GM21786 (cell line): ENCODE measurements around the gene BID.

ENCODE experiments used
- ATAC-seq: cut with Tn5 transposase; IDR thresholded peaks from one replicate; pipeline ENCODE4 v1.9.1; 2021; ENCODE audit not compliant: unreplicated experiment

The BID gene

GRCh38 chr22:17739196-17739975, 34.9 kb downstream of the BID start:
- no peak for ATAC-seq

DNA sequence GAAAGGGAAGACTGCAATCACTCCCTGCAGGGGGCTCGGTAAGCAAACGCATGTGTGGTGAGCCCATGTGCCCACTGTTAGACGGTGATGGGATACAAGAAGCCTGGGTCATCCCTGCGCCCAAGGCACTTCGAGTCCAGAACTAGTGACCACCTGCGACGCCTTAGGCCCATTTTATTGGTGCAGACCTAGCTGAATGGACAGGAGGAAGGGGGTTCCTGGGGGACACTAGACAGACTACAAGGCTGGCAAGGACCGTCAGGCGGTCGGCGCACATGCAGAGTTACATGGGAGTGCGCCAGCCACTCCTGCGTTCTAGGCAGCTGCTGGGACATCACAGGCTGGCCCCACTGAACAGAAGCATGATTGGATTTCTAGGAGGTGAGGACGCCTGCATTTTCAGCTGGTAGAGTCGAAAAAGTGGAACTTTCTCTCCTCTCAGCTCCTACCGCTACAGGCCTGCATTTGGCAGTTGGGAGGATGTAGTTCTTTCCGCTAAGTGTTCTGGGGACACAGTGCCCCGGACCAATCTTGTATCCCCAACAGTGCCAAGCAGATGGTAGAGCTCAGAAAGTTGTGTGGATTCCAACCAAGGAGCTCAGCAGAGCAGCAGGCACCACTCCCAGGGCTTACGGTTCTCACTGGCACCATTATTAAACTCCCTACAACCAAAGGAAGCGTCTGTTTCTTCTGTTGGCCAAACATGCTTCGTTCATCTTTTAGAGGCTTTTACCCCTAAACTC, 35.7 kb downstream of the BID start:
- ATAC-seq = no peak

- ATAC-seq = no peak
Measured at GRCh38 chr22:17734187-17734586, 40.1 kb downstream of the BID start.

DNA sequence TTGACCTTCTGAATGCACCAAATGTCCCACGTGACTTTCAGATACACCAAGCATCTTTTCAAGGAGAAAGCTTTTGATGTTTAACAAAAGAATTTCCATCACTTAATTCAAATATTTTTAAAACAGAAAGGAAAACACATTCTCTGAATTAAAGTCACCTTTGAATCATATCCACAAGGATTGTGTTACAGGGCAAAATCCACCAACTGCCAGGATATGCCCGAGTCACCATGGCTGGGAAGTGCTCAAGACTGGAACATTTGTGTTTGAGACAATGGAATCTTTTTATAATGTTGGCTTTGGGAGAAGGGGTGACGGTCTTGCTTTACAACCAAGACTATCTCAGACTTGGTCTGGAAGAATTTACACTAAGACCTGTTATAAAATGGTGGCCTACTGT, 40.8 kb downstream of the BID start:
- no peak for ATAC-seq

DNA sequence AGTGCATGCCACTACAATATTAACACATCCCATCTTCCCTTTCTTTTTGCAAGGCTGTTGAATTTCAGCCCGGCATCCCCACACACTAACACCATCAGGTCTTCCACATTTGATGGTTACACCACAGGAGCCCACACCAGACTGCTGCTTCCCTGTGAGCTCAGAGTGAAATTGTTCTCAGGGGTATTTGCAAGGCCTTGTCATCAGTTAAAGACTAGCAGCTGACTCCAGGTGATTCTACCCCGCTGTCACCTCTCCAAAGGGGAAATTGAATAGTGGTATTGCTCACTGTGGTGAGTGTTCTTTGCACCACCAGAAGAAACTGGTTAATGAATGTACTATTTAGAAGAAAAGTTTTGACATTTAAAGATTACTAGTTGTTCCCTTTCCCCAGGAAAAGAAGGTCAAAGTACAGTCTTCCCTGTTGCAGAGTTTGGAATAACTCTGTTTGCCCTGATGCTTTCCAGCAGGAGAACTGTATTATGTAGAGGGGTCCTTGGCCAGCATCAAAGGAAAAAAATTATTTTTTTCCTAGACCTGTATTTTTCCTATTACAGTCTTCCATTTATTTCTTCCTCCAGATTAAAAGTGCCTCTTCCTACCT, 41.9 kb downstream of the BID start:
- no peak for ATAC-seq

- ATAC-seq = no peak
Measured at GRCh38 chr22:17729561-17729960, 44.7 kb downstream of the BID start.

DNA sequence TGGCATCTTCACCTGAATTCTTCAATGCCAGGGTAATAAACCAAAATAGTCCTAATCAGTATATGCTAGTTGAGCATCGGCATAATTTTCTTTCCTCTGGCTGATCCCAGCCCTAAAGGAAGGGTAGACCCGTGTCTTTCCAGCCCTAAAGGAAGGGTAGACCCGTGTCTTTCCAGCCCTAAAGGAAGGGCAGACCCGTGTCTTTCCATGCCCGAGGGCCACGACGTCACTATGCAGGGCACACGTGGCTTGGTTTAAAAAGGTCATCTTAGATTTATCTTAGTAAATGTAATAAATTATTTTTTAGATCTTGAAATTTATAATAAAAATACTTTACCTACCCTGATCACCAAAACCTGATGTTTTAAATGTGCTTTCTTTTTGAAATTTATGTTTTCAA, 45.5 kb downstream of the BID start:
- ATAC-seq = no peak

DNA sequence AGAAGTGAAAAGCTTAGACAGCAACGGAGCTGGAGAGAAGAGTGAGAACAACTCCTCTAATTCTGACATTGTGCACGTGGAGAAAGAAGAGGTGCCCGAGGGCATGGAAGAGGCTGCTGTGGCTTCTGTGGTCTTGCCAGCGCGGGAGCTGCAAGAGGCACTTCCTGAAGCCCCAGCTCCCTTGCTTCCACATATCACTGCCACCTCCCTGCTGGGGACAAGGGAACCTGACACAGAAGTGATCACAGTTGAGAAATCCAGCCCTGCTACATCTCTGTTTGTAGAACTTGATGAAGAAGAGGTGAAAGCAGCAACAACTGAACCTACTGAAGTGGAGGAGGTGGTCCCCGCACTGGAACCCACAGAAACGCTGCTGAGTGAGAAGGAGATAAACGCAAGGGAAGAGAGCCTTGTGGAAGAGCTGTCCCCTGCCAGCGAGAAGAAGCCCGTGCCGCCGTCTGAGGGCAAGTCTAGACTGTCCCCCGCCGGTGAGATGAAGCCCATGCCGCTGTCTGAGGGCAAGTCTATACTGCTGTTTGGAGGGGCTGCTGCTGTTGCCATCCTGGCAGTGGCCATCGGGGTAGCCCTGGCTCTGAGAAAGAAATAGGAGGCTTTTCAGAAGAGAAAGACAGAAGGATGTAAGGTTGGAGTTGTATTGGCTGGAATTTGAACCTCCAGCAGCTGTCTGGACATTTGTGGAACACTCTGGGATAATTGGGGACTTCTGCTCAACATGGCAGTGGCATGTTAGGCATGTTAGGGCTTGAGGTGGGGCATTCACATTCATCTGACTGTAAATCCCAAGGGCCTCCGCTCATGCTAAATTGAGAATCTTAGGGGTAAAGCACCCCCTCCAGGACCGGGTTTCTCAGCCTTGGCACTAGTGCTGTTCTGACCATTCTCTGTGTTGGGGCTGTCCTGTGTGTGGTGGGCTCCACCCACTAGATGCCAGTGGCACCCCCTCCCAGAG, 47.1 kb downstream of the BID start:
- no peak for ATAC-seq

GRCh38 chr22:17726006-17726927, 48.0 kb downstream of the BID start:
- ATAC-seq = no peak

GRCh38 chr22:17725500-17725796, 48.8 kb downstream of the BID start:
- ATAC-seq = no peak

GRCh38 chr22:17724678-17725499, 49.4 kb downstream of the BID start:
- ATAC-seq = no peak

- ATAC-seq = no peak
Measured at GRCh38 chr22:17724241-17724640, 50.0 kb downstream of the BID start.

DNA sequence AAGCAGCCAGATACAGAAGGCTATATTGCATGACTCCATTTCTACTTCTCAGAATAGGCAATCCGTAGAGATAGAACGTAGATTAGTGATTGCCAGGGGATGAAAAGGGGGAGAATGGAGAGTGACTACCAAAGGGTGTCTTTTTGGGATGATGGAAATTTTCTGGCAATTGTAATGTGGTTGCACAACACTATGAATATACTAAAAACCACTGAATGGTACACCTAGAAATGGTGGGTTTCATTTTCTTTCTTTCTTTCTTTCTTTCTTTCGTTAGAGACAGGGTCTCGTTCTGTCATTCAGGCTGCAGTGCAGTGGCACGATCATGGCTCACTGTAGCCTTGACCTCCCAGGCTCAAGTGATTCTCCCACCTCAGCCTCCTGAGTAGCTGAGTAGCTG, 54.4 kb downstream of the BID start:
- ATAC-seq = no peak

DNA sequence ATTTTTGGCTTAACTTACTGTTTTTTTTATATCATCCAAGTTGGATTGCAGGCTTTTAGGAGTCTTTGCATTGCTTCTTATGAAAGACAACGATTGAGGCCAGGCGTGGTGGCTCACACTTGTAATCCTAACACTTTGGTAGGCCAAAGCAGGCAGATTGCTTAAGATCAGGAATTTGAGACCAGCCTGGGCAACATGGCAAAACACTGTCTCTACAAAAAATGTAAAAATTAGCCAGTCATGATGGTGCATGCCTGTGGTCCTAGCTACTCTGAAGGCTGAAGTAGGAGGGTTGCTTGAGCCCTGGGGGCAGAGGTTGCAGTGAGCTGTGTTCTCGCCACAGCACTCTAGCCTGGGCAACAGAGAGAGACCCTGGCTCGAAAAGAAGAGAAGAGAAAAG, 56.6 kb downstream of the BID start:
- no peak for ATAC-seq

- ATAC-seq = no peak
Measured at GRCh38 chr22:17716529-17716928, 57.7 kb downstream of the BID start.

DNA sequence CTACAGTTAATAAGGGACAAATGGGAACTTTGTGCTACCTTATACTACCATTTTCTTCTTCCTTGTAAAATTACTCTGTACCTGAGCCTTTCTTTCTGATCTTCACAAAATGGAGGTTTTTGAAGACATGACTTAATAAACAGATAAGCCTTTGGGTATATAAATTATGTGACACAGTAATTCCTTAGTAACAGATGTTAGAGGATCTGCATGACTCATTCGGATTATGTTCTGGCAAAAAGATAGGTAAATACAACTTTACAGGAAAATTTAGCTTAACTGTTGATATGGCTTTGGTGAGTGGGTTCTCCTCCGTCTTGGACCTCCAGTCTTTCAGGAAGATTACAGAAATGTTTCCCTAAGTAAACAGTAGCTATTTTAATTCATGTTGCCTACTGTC, 61.8 kb downstream of the BID start:
- no peak for ATAC-seq

DNA sequence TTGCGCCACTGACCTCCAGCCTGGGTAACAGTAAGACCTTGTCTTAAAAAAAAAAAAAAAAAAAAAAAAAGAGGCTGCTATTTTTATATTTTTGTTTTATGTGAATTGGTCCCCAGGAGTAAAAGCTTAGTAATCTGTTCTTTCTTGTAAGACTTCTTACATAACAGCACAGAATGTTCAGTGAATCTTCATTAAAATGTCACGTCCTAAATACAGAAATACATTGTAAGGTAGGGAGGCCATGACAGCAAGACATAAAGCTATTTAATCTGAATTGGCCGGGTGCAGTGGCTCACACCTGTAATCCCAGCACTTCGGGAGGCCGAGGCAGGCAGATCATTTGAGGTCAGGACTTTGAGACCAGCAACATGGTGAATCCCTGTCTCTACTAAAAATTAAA, 64.2 kb downstream of the BID start:
- no peak for ATAC-seq

- no peak for ATAC-seq
Measured at GRCh38 chr22:17707526-17707925, 66.7 kb downstream of the BID start.

- ATAC-seq = no peak
Measured at GRCh38 chr22:17706947-17707346, 67.3 kb downstream of the BID start.
